Ovary (tissue), 3 donors: ENCODE measurements around the gene EPHB6.

Experiments
- CTCF ChIP-seq, 3 donors: fragments of 450-650 bp in 2 of 3; fragments of 200-600 bp in 1 of 3; IDR thresholded peaks; one replicate each; pipeline versions ENCODE4 v1.5.1 to v1.8.0; 2016 to 2022; ENCODE audit warnings: antibody characterized with exemption in 3 of 3, mild to moderate bottlenecking in 1 of 3
- EP300 ChIP-seq: sonication (generic); formaldehyde crosslinking; IDR thresholded peaks from one replicate; pipeline ENCODE4 v1.6.1; 2017; ENCODE audit warnings: antibody characterized with exemption
- POLR2A ChIP-seq: fragments of 450-650 bp; IDR thresholded peaks from one replicate; pipeline ENCODE4 v1.6.1; 2017; ENCODE audit warnings: antibody characterized with exemption, mild to moderate bottlenecking, moderate library complexity
- donor health status: DM: no; HTN: no; CAD: no.

GRCh38 chr7:142805350-142806021 is 49.4 kb upstream of the EPHB6 start:
- TF ChIP-seq CTCF (IDR thresholded peaks at IDR 0.05) (no peak), EP300 (no peak), POLR2A (no peak)
